ENCODE measurements around the gene PRKAR2B.

PRKAR2B gene

GRCh38 chr7:107172276-107173032 is 127.9 kb downstream of the PRKAR2B start:
- Histone ChIP-seq H3K9me3 (ENCODE audit: control insufficient read depth, insufficient read depth, low read depth, low read length) (no peaks in the 10 kb centered on the region), H3K27me3 (ENCODE audit: control insufficient read depth, insufficient read depth, low read length) (no peaks in the 10 kb centered on the region), H3K36me3 (ENCODE audit: control insufficient read depth, insufficient read depth, low read length) (no peaks in the 10 kb centered on the region), H3K27ac (ENCODE audit: low read depth, low read length) (peak overlapping the region; percentile 50; the same call in 1 of the 2 replicates), H3K9ac (ENCODE audit: low read length) (no peak overlapping the region), H3K4me3 (ENCODE audit: low read depth, low read length) (no peak overlapping the region), H3K4me1 (ENCODE audit: control insufficient read depth, insufficient read depth, low read length) (peaks cover 22% of the 10 kb centered on the region)

GRCh38 chr7:107173191-107173590 is 128.7 kb downstream of the PRKAR2B start:
- Histone ChIP-seq H3K4me3 (ENCODE audit: low read depth, low read length) (no peak overlapping the region), H3K9ac (ENCODE audit: low read length) (no peak overlapping the region), H3K4me1 (ENCODE audit: control insufficient read depth, insufficient read depth, low read length) (peaks cover 22% of the 10 kb centered on the region), H3K27me3 (ENCODE audit: control insufficient read depth, insufficient read depth, low read length) (no peaks in the 10 kb centered on the region), H3K9me3 (ENCODE audit: control insufficient read depth, insufficient read depth, low read depth, low read length) (no peaks in the 10 kb centered on the region), H3K27ac (ENCODE audit: low read depth, low read length) (peak overlapping the region; percentile 57), H3K36me3 (ENCODE audit: control insufficient read depth, insufficient read depth, low read length) (no peaks in the 10 kb centered on the region)

- peaks cover 22% of the 10 kb centered on the region for H3K4me1 ChIP-seq (ENCODE audit: control insufficient read depth, insufficient read depth, low read length)
- H3K9me3 ChIP-seq (ENCODE audit: control insufficient read depth, insufficient read depth, low read depth, low read length), result no peaks in the 10 kb centered on the region
- no peak overlapping the region for H3K9ac ChIP-seq (ENCODE audit: low read length)
- no peaks in the 10 kb centered on the region for H3K36me3 ChIP-seq (ENCODE audit: control insufficient read depth, insufficient read depth, low read length)
- no peak overlapping the region for H3K4me3 ChIP-seq (ENCODE audit: low read depth, low read length)
- peak overlapping the region; percentile 57; the same call in 1 of the 2 replicates for H3K27ac ChIP-seq (ENCODE audit: low read depth, low read length)
- H3K27me3 ChIP-seq (ENCODE audit: control insufficient read depth, insufficient read depth, low read length), result no peaks in the 10 kb centered on the region
These were observed 129.3 kb downstream of the PRKAR2B start for GRCh38 chr7:107173691-107174406.

GRCh38 chr7:107179326-107180164 is 135.0 kb downstream of the PRKAR2B start:
- no peaks in the 10 kb centered on the region for H3K9me3 ChIP-seq (ENCODE audit: control insufficient read depth, insufficient read depth, low read depth, low read length)

GRCh38 chr7:107180378-107180777 is 135.9 kb downstream of the PRKAR2B start:
- Histone ChIP-seq H3K4me3 (ENCODE audit: low read depth, low read length) (no peak overlapping the region), H3K27me3 (ENCODE audit: control insufficient read depth, insufficient read depth, low read length) (no peaks in the 10 kb centered on the region), H3K36me3 (ENCODE audit: control insufficient read depth, insufficient read depth, low read length) (peaks cover 30% of the 10 kb centered on the region), H3K9ac (ENCODE audit: low read length) (no peak overlapping the region), H3K9me3 (ENCODE audit: control insufficient read depth, insufficient read depth, low read depth, low read length) (no peaks in the 10 kb centered on the region), H3K4me1 (ENCODE audit: control insufficient read depth, insufficient read depth, low read length) (no peaks in the 10 kb centered on the region), H3K27ac (ENCODE audit: low read depth, low read length) (no peak overlapping the region)

More at GRCh38 chr7:107179326-107180164, 135.0 kb downstream of the PRKAR2B start:
- Histone ChIP-seq H3K27me3 (ENCODE audit: control insufficient read depth, insufficient read depth, low read length) (no peaks in the 10 kb centered on the region), H3K36me3 (ENCODE audit: control insufficient read depth, insufficient read depth, low read length) (peaks cover 25% of the 10 kb centered on the region), H3K27ac (ENCODE audit: low read depth, low read length) (no peak overlapping the region), H3K4me1 (ENCODE audit: control insufficient read depth, insufficient read depth, low read length) (peaks cover 1% of the 10 kb centered on the region), H3K4me3 (ENCODE audit: low read depth, low read length) (no peak overlapping the region), H3K9ac (ENCODE audit: low read length) (no peak overlapping the region)

- no peaks in the 10 kb centered on the region for H3K4me1 ChIP-seq (ENCODE audit: control insufficient read depth, insufficient read depth, low read length)
- H3K9ac ChIP-seq (ENCODE audit: low read length), result no peak overlapping the region
- H3K9me3 ChIP-seq (ENCODE audit: control insufficient read depth, insufficient read depth, low read depth, low read length), result no peaks in the 10 kb centered on the region
- H3K36me3 ChIP-seq (ENCODE audit: control insufficient read depth, insufficient read depth, low read length), result peaks cover 38% of the 10 kb centered on the region
- H3K27ac ChIP-seq (ENCODE audit: low read depth, low read length), result no peak overlapping the region
- no peaks in the 10 kb centered on the region for H3K27me3 ChIP-seq (ENCODE audit: control insufficient read depth, insufficient read depth, low read length)
- no peak overlapping the region for H3K4me3 ChIP-seq (ENCODE audit: low read depth, low read length)
These were observed 136.7 kb downstream of the PRKAR2B start for GRCh38 chr7:107181172-107181571.

GRCh38 chr7:107185716-107186115 is 141.2 kb downstream of the PRKAR2B start:
- no peak overlapping the region for H3K27ac ChIP-seq (ENCODE audit: low read depth, low read length)
- peaks cover 75% of the 10 kb centered on the region for H3K36me3 ChIP-seq (ENCODE audit: control insufficient read depth, insufficient read depth, low read length)
- H3K9me3 ChIP-seq (ENCODE audit: control insufficient read depth, insufficient read depth, low read depth, low read length), result no peaks in the 10 kb centered on the region
- no peak overlapping the region for H3K4me3 ChIP-seq (ENCODE audit: low read depth, low read length)
- no peaks in the 10 kb centered on the region for H3K4me1 ChIP-seq (ENCODE audit: control insufficient read depth, insufficient read depth, low read length)
- H3K27me3 ChIP-seq (ENCODE audit: control insufficient read depth, insufficient read depth, low read length), result no peaks in the 10 kb centered on the region
- no peak overlapping the region for H3K9ac ChIP-seq (ENCODE audit: low read length)

- Histone ChIP-seq H3K27me3 (ENCODE audit: control insufficient read depth, insufficient read depth, low read length) (no peaks in the 10 kb centered on the region), H3K4me1 (ENCODE audit: control insufficient read depth, insufficient read depth, low read length) (no peaks in the 10 kb centered on the region), H3K36me3 (ENCODE audit: control insufficient read depth, insufficient read depth, low read length) (peaks cover 80% of the 10 kb centered on the region), H3K9me3 (ENCODE audit: control insufficient read depth, insufficient read depth, low read depth, low read length) (no peaks in the 10 kb centered on the region), H3K9ac (ENCODE audit: low read length) (no peak overlapping the region), H3K4me3 (ENCODE audit: low read depth, low read length) (no peak overlapping the region), H3K27ac (ENCODE audit: low read depth, low read length) (no peak overlapping the region)
These were observed 141.7 kb downstream of the PRKAR2B start for GRCh38 chr7:107186240-107186639.

GRCh38 chr7:107187774-107188173 is 143.3 kb downstream of the PRKAR2B start:
- Histone ChIP-seq H3K36me3 (ENCODE audit: control insufficient read depth, insufficient read depth, low read length) (peaks cover 77% of the 10 kb centered on the region), H3K27me3 (ENCODE audit: control insufficient read depth, insufficient read depth, low read length) (no peaks in the 10 kb centered on the region), H3K4me3 (ENCODE audit: low read depth, low read length) (no peak overlapping the region), H3K9me3 (ENCODE audit: control insufficient read depth, insufficient read depth, low read depth, low read length) (no peaks in the 10 kb centered on the region), H3K9ac (ENCODE audit: low read length) (no peak overlapping the region), H3K4me1 (ENCODE audit: control insufficient read depth, insufficient read depth, low read length) (no peaks in the 10 kb centered on the region), H3K27ac (ENCODE audit: low read depth, low read length) (no peak overlapping the region)

- H3K9ac ChIP-seq (ENCODE audit: low read length), result no peak overlapping the region
- peaks cover 66% of the 10 kb centered on the region for H3K36me3 ChIP-seq (ENCODE audit: control insufficient read depth, insufficient read depth, low read length)
- H3K4me1 ChIP-seq (ENCODE audit: control insufficient read depth, insufficient read depth, low read length), result no peaks in the 10 kb centered on the region
- H3K9me3 ChIP-seq (ENCODE audit: control insufficient read depth, insufficient read depth, low read depth, low read length), result no peaks in the 10 kb centered on the region
- no peaks in the 10 kb centered on the region for H3K27me3 ChIP-seq (ENCODE audit: control insufficient read depth, insufficient read depth, low read length)
- H3K4me3 ChIP-seq (ENCODE audit: low read depth, low read length), result no peak overlapping the region
- no peak overlapping the region for H3K27ac ChIP-seq (ENCODE audit: low read depth, low read length)
These were observed 145.6 kb downstream of the PRKAR2B start for GRCh38 chr7:107190090-107190489.
